ENCODE data around the gene CRYGN.
A peak's percentile ranks its signal among the peaks of the same experiment; 100 is the strongest.

Gene CRYGN

DNA sequence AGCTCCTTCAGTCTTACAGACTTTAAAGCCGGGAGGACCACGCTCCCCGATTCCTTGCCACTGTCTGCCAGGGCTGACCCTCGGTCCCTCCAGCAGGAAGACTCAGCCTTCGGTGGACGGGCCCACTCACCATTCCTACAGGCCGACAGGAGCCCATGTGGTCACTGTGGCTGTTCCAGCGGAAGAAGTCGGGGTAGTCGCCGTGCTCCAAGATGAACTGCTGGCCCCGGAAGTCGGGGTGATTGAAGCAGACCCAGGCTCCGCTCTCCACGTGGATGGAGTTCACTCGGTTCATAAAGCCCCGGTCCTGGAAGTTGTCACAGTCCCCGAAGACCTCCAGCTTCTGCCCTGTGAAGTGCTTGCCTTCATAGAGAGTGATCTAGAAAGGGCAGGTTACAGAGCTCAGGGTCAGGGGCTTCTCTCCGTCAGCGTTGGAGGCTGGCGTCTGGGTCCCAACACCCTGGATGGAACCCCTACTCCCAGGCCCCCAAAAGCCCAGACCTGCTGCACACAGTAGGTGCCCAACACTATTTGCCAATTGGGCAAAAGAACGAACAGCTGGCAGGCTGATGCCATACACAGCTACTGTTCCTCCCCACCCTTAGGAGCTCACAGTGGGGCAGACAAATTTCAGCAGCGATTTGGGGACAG, 1.9 kb downstream of the CRYGN start:
- no peak for DNase-seq

DNA sequence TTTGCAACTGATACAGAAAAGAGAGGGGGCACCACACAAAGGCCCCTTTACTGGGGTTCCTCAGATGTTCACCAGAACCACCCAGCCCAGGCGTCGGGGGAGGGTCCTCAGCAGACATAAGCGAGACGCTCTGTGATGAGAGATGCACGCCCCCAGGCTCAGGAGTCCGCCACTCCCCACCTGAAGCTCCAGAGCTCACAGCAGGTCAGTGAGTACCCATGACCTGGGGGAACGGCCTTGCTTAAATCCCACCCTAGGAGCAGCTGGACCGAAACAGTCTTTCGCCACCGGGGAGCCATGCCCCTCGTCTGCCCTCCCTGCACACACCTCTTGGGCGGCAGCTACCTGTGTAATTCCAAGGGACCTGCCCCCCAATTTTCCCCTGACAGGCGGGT, 2.8 kb downstream of the CRYGN start:
- no peak for DNase-seq

GRCh38 chr7:151436446-151437158, 3.3 kb downstream of the CRYGN start:
- DNase-seq = no peak

DNA sequence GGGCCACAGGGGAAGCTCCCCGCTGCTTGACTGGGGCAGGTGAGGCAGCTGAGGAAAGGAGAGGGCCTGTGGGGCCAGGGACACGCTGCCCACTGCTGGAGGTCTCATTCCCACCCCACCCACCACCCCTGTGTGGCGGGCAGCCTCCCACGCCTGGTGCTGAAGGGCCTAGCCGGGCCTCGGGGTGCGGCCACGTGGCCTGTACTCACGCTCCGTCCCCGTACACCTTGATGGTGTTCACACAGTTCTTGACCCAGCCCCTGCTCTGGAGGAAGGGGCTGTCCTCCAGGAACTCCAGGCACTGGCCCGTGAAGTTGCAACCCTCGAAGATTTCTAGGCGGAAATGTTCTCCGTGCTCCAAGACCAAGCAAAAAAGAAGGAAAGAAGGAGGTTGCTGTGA, 4.0 kb downstream of the CRYGN start:
- DNase-seq = no peak

DNA sequence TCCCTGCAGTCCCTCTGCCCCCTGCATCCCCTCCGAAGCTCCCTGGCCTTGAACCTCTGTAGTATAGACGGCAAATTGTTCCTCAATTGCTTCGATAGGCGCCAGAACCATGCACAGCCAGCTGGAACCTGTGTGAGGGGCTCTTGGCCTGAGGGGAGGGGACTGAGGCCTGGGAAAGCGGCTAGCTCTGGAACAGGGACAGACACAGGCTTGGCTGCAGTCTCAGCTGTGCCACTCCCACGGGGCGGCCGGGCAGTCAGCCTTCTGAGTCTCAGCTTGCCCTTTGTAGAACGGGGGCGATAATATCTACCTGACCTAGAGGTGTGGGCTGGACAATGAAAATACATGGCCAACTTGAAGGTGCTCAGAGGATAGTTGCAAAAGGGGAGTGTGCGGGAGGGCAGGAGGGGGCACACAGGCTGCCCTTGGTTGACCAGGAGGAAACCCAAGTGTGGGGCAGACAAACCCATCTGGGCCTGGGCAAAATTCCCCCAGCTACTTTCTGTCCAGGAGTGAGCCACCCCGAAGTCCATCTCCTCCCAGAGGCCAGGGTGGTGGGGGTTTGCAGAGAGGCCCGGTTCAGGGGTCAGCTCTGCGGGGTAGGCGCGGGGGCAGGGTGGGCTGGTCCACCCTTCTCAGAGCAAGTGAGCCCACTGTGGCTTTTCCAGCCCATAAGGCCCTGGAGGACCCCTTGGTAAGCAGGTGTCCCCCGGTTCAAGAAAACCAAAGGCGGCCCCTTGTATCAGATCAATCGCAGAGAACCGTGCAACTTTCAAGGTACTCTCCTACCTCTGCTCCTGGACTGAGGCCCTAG, 4.6 kb downstream of the CRYGN start:
- no peak for DNase-seq

DNA sequence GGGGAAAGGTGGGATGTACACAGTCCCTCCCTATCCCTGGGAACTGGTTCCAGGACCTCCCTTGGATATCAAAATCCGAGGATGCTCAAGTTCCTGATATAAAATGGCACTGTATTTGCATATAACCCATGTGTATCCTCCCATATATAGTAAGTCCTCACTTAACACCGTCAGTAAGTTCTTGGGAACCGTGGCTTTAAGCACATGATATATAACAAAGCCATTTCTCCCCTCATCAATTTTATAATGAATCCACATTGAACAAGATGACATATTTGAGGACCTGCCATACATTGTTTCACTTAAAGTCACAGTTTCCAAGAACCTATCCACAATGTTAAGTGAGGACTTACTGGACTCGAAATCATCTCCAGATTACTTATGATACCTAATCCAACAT, 5.4 kb downstream of the CRYGN start:
- no peak for DNase-seq

- no peak for DNase-seq
These were observed 6.1 kb downstream of the CRYGN start for GRCh38 chr7:151433721-151434400.

DNA sequence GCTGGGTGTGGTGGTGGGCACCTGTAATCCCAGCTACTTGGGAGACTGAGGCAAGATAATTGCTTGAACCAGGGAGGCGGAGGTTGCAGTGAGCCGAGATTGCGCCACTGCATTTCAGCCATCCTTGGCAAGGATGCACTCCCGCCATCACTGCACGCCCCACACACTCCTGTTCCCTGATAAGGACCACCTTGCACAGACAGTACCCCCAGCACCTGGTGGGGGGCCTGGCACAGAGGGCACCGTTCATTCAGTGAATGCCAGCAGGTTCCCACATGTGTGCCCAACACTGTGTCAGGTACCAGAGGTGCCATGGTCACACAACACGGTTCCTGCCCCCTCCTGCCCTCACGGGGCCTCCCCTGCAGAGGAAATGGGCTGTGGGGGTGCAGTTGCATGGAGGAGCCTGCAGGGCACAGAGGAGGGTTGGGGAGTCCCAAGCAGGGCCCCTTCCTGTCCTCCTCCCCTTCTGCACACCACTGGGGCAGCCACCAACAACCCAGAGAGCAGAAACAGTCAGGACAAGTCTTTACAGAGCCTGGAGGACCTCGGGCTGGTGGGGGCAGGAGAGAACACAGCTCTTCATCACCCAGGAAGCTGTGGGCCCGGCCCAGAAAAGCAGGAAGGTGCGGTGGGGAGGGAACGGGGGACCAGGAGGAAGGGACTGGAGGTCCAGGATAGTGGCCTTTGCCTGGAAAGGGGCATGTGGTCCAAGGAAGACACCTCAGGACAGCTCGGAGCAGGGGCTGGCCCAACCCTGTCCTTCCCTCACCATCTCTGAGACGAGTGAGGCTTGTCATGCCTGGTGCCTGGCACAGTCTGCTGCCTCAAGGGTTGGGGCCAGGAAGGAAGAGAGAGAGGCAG, 7.1 kb downstream of the CRYGN start:
- DNase-seq = no peak

GRCh38 chr7:151431768-151432311, 8.1 kb downstream of the CRYGN start:
- no peak for DNase-seq

GRCh38 chr7:151431281-151431767, 8.6 kb downstream of the CRYGN start:
- no peak for DNase-seq

DNA sequence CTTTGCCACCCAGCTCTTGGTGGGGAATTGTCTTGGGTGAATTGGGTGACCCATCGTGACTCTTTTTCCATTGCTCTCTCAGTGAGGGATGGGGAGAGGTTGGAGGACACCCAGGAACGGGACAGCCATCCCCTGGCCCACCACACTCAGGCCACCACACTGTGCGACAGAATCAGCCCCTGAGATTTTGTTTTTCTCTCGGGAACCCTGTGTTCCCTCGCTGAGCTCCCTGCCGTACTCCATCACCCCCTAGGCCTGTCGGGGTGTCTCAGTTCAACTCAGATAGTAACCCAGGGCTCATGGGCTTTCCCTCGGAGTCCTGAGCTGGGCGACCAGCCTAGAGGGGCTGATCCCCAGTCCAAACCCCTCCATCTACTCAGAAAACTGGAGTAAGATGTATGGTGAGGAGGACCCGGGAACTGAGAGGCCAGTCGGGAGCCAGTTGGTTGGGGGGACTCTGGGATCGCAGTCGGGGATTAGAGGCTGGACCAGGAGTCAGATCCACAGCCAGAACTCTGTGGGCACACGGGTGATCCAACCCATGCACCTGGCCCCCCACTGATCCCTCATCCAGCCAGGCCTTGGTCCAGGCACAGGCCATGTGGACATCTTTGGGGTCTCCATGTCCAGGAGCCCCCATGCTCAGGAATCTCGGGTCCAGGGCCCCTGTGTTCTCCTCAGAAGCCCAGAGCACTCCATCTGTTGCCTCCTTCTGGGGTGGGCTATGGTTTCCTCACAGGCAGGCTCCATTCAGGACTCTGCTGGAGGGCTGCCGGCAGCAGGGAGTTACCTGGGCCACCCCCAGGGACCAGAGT, 9.3 kb downstream of the CRYGN start:
- DNase-seq = no peak

DNA sequence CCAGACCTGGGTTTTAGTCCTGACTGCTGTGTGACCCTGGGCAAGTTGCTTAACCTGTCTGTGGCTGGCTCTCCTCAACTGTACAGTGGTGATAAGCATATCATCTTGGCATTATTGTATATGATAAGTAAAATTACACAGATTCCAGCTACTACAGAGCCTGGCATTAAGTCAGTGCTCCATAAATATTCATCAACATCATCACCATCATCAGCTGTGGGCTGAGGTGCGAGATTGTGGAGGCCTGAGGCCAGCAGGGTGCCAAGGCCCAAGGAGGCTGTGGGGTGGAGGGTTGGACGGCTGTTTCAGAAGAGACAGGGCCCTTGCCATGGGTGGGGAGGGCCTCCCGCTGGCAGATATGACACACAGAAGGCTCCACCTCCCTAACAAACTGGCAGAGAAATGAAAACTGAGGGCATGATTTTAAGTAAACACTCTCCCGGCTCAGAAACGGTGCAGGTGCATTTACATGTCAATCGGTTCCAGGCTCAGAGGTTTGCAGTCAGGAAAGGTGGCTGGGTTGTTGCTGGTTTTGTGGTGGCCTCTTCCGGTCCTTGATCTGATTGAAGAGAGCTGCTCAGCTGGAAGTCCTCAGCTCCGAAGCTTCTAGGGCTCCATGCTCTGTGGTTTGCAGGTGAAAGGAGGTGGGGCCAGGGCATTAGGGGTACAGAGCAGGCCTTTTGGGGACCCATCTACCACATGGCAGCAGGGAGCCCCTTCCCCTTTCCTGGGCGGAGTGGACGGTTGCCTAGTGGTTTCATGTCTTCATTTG, 10.2 kb downstream of the CRYGN start:
- peak in 1 of 2 experiments; percentile 56 for DNase-seq

DNA sequence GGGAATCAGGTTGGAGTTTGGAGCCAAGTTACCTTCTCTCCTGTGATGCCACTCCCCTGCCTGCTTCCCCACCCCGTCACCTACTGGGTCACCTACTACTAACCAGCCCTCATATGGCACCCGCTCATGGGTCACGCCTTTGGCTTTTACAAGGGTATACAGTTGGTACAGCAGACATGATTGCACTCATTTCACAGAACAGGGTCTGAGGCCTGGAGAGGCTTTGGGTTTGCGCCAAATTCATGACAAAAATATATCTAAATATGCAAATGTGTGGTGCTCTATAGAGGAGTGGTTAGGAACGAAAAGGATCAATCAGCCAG, 10.7 kb downstream of the CRYGN start:
- DNase-seq = no peak

DNA sequence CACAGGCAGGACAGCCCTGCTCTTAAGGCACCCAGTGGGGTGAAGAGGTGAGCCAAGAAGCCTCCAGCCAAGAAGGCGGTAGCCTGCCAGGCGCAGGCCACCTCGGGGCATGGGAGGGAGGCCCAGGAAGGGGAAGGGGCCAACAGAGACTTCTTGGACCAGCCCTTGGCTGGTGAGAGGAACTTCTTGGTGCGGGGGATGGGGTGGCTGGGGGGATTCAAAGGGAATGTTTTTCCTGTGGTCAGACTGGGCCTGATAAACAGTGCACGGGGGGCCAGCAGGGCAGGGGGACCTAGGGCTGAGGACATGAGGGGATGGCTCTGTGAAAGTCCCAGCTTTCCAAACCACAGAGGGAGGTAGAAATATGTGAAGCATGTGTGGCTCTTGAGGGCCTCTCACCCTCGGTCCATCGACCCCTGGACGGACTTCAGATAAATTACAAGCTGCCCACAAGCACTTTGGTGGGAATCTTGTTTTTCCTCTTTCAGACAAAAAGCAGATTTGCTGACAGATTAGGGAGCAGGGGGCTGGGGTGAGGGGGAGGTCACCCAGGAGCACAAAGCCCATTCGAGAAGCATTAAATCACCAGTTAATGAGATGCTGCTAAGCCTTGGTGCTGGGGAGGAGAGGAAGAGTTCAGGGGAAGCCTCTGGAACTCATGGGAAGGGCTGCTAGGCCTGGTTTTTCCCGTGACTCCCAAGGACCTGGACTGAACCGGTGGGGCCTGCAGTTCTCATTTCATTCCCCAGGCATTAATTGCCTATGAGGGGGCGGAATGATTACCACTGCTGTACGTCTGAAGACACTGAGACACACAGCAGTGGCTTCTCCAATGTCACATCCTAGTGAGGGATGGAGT, 11.3 kb downstream of the CRYGN start:
- DNase-seq = no peak

DNA sequence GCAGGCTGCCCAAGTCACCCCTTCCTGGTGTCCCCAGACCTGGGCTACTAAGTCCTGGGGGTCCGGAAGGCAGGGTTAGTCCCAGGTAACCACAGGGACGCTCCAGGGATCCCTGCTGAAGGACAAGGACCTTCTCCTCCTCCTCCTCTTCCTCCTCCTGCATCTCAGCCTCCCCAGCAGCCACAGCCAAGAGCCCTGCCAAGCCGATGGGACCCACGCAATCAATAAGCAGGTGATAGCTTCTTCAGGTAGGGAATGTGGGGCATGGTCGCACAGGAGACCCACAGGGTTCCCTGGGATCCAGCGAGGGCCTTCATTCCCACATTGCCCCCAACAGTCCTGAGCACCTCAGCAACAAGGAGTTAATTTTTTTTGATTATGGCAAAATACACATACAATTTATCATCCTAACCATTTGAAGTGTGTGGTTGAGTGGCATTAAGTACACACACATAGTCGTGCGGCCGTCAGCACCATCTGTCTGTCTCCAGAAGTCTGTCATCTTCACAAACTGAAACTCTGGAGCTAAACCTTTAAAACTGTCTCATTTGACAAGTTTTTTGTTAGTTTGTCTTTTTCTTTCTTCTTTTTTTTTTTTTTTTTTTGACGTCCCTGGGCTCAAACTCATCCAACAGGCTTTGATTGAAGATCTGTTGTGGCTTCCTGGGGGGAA, 12.1 kb downstream of the CRYGN start:
- peak; percentile 17 to 34 for DNase-seq

DNA sequence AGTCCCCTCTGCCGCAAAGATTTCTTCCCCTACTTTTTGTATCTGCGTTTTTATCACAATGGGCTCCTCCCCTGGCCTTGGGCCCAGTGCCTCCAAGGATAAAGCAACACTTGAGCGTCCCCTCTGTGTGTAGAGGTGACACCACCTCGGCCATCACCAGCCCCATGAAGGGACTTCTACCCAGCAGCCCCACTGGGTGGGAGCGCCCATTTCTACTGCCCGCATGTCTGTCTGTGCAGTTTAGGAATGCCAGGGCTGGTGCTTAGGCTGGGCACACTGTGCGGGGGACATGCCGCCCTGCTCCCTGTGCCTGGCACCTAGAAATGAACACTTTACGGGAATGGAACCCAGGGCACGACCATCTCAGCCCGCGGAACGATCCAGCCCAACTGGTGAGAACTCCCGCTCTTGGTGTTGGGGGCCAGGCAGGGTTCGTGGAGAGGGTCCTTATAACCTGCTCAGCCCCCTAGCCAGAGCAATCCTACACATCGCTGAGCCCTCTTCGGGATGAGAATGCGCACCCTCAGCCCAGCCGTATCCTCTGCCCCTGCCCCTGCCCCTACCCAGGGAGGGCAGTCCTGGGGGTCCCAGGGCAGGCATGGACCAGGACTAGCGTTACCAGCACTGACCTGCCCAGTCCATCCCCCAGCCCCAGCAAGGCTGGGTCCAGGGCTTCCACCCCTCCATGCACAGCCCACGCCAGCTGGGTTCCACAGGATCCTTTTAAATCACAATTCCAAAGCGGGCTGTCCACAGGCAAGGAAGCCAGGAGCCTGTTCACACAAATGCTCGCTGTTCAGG, 12.8 kb downstream of the CRYGN start:
- no peak for DNase-seq

DNA sequence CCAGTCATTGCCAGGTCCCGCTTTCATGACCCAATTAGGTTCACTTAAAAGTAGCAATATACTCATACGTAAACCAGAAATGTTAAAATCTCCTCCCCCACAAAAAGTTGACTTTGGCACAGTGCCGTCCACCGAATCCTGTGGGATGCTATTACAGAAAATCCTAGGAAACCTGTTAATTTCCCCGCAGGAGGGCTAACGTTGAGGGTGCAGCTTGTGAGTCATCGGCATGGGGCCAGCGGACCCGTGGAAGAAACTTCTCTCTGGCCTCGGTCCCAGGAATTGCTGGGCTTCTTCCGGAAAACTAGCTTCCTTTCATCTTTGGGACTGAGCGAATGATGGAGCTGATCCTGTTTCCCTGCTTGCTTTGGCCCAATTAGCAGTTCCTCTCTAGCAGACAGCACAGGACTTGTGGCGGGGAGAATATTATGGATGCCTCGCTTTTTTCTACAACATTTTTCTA, 13.5 kb downstream of the CRYGN start:
- no peak for DNase-seq
